ENCODE results near the gene THOC6.

DNA sequence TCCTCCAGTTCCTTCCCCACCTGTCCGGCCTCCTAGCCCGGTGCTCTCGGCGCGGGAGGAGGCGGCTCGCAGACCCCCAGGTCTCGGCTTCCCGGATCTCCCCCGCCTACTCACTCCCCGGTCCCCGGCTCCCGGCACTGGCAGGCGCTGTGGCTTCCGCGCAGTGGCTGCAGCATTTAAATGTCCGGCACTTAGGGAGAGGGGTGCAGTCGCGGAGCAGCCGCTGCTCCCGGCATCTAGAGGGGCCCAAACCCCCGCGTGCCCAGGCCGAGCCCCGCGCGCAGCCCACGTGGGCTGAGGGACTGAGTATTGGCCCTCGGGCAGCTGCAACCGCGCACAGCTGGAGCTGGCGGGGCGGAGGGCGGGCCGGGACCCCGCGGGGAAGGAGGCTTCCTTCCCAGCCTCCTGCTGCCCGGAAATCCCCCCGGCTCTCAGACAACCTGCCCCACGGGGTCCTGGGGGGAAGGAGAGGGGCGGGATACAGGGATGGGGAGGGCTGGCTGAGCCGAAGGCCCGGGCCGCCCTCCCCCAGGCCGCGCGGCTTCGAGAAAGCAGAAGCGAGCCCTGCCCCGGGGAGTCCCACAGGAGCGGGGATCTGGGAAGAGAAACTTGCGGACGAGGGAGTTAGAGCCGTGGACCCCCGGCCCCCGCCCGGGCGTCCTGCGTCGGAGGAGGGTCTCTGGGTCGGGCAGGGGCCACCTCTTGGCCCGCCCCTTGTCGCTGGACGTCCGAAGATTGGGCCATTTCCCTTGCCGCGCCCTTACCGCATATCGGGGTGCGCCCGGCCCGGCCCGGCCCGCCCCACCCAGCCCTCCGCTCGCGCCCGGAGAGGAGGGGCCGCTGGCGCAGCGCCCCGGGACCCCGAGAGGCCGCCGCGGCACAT lies 22.2 kb downstream of the THOC6 start, which contains the start of gene MMP25:
- TF ChIP-seq, protein P1, sequence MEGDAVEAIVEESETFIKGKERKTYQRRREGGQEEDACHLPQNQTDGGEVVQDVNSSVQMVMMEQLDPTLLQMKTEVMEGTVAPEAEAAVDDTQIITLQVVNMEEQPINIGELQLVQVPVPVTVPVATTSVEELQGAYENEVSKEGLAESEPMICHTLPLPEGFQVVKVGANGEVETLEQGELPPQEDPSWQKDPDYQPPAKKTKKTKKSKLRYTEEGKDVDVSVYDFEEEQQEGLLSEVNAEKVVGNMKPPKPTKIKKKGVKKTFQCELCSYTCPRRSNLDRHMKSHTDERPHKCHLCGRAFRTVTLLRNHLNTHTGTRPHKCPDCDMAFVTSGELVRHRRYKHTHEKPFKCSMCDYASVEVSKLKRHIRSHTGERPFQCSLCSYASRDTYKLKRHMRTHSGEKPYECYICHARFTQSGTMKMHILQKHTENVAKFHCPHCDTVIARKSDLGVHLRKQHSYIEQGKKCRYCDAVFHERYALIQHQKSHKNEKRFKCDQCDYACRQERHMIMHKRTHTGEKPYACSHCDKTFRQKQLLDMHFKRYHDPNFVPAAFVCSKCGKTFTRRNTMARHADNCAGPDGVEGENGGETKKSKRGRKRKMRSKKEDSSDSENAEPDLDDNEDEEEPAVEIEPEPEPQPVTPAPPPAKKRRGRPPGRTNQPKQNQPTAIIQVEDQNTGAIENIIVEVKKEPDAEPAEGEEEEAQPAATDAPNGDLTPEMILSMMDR (IDR thresholded peaks at IDR 0.05), result no peak
- TF ChIP-seq CBFB (CRISPR knock-in tag; IDR thresholded peaks at IDR 0.05; ENCODE audit: low read depth) (no peak), CREB1 (CRISPR knock-in tag; IDR thresholded peaks at IDR 0.05) (no peak), E2F5 (CRISPR knock-in tag; IDR thresholded peaks at IDR 0.05) (no peak), ZNF671 (CRISPR knock-in tag; IDR thresholded peaks at IDR 0.05) (no peak), FOXK1 (CRISPR knock-in tag; IDR thresholded peaks at IDR 0.05) (no peak), FOXP4 (CRISPR knock-in tag; IDR thresholded peaks at IDR 0.05) (peak; percentile 69; the same call in 1 of the 2 replicates), ZNF416 (CRISPR knock-in tag; IDR thresholded peaks at IDR 0.05) (no peak), MAX (CRISPR knock-in tag; IDR thresholded peaks at IDR 0.05) (peak; percentile 66; the same call in 1 of the 2 replicates), PRDM15 (CRISPR knock-in tag; IDR thresholded peaks at IDR 0.05) (no peak), TCF7 (CRISPR knock-in tag; IDR thresholded peaks at IDR 0.05; ENCODE audit: low read depth) (no peak)
- TF ChIP-seq, protein P2, sequence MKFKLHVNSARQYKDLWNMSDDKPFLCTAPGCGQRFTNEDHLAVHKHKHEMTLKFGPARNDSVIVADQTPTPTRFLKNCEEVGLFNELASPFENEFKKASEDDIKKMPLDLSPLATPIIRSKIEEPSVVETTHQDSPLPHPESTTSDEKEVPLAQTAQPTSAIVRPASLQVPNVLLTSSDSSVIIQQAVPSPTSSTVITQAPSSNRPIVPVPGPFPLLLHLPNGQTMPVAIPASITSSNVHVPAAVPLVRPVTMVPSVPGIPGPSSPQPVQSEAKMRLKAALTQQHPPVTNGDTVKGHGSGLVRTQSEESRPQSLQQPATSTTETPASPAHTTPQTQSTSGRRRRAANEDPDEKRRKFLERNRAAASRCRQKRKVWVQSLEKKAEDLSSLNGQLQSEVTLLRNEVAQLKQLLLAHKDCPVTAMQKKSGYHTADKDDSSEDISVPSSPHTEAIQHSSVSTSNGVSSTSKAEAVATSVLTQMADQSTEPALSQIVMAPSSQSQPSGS (CRISPR knock-in tag; IDR thresholded peaks at IDR 0.05; ENCODE audit: borderline replicate concordance, low read depth), result no peak
- TF ChIP-seq, protein P3, sequence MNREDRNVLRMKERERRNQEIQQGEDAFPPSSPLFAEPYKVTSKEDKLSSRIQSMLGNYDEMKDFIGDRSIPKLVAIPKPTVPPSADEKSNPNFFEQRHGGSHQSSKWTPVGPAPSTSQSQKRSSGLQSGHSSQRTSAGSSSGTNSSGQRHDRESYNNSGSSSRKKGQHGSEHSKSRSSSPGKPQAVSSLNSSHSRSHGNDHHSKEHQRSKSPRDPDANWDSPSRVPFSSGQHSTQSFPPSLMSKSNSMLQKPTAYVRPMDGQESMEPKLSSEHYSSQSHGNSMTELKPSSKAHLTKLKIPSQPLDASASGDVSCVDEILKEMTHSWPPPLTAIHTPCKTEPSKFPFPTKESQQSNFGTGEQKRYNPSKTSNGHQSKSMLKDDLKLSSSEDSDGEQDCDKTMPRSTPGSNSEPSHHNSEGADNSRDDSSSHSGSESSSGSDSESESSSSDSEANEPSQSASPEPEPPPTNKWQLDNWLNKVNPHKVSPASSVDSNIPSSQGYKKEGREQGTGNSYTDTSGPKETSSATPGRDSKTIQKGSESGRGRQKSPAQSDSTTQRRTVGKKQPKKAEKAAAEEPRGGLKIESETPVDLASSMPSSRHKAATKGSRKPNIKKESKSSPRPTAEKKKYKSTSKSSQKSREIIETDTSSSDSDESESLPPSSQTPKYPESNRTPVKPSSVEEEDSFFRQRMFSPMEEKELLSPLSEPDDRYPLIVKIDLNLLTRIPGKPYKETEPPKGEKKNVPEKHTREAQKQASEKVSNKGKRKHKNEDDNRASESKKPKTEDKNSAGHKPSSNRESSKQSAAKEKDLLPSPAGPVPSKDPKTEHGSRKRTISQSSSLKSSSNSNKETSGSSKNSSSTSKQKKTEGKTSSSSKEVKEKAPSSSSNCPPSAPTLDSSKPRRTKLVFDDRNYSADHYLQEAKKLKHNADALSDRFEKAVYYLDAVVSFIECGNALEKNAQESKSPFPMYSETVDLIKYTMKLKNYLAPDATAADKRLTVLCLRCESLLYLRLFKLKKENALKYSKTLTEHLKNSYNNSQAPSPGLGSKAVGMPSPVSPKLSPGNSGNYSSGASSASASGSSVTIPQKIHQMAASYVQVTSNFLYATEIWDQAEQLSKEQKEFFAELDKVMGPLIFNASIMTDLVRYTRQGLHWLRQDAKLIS (CRISPR knock-in tag; IDR thresholded peaks at IDR 0.05; ENCODE audit: borderline replicate concordance), result 0 out of 2 replicates have a peak, but pooled peaks have one; percentile 72

All from WTC11 (cell line).